Measurements from ENCODE around the gene ANKUB1.

GRCh38 chr3:149763565-149764195 is 28.7 kb downstream of the ANKUB1 start:
- TF ChIP-seq, protein P1, sequence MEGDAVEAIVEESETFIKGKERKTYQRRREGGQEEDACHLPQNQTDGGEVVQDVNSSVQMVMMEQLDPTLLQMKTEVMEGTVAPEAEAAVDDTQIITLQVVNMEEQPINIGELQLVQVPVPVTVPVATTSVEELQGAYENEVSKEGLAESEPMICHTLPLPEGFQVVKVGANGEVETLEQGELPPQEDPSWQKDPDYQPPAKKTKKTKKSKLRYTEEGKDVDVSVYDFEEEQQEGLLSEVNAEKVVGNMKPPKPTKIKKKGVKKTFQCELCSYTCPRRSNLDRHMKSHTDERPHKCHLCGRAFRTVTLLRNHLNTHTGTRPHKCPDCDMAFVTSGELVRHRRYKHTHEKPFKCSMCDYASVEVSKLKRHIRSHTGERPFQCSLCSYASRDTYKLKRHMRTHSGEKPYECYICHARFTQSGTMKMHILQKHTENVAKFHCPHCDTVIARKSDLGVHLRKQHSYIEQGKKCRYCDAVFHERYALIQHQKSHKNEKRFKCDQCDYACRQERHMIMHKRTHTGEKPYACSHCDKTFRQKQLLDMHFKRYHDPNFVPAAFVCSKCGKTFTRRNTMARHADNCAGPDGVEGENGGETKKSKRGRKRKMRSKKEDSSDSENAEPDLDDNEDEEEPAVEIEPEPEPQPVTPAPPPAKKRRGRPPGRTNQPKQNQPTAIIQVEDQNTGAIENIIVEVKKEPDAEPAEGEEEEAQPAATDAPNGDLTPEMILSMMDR (IDR thresholded peaks at IDR 0.05; ENCODE audit: low read depth, low read length), result no peak
- TF ChIP-seq, protein P2, sequence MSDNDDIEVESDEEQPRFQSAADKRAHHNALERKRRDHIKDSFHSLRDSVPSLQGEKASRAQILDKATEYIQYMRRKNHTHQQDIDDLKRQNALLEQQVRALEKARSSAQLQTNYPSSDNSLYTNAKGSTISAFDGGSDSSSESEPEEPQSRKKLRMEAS (IDR thresholded peaks at IDR 0.05; ENCODE audit: low read depth, low read length), result no peak
- TF ChIP-seq POLR2A (IDR thresholded peaks at IDR 0.05; ENCODE audit: extremely low read depth, insufficient read length), result no peak

Data from NB4 (cell line).